GM12892 (cell line): Measurements from ENCODE around the gene NR1H4.

Source experiments
- POLR2A ChIP-seq: IDR thresholded peaks from 2 replicates; pipeline ENCODE4 v1.6.1; 2011; ENCODE audit warnings: low read depth, low read length, control low read depth
- POLR2AphosphoS5 ChIP-seq: IDR thresholded peaks from 2 replicates; pipeline ENCODE4 v1.6.1; 2011; ENCODE audit warnings: low read depth, low read length, control low read depth
- TAF1 ChIP-seq: IDR thresholded peaks from 2 replicates; pipeline ENCODE4 v1.6.1; 2011; ENCODE audit warnings: low read depth, mild to moderate bottlenecking, control low read depth, low read length, borderline replicate concordance

DNA sequence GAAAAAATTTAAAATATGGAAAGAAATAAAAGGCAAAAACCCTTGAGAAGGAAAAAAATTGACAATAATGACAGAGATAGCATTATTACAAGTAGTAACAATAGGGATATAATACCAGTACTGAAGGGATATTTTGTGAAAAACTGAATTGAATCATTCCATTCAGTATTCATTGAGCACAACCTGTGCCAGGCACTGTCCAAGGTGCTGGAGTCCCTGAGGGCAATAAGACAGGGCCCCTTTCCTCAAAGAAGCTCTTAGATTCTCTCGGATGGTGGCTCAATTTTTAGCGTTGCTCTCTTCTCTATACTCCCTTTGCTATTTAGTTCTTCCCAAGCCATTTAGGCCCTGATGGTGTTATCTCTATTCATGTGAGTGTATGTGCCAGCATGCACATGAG is 65.5 kb downstream of the NR1H4 start:
- TF ChIP-seq POLR2A (no peak), POLR2AphosphoS5 (no peak), TAF1 (no peak)
